ENCODE measurements around the gene MTCH1. TPM values are rescaled to one million over a fixed set of nuclear protein-coding genes. Genes with fewer than 3 reads are reported as not detected.

Gene MTCH1
- total and polyA plus RNA-seq, 3 donors from 2014 or later = 157 to 316 (median 227) TPM

- Histone ChIP-seq H3K9me3 (no peaks in the 10 kb centered on the region), H3K36me3 (ENCODE audit: low read depth, missing control alignments) (no peaks in the 10 kb centered on the region), H3K27me3 (no peaks in the 10 kb centered on the region), H3K4me1 (peaks cover 10% of the 10 kb centered on the region), H3K27ac (no peak overlapping the region), H3K4me3 (no peak overlapping the region)
- DNase-seq = no peak
- no peak for TF ChIP-seq CTCF (IDR thresholded peaks at IDR 0.05)
- TF ChIP-seq POLR2A (IDR thresholded peaks at IDR 0.05) = no peak
- 67 to 73% methylated on average over 11 of the region's 11 CpGs for WGBS, 2 donors
- intact Hi-C loops (cut with DNase I; ENCODE audit: low total_unique reads) = no loop called here
Observed at GRCh38 chr6:37004044-37004980, 18.3 kb upstream of the MTCH1 start.

- DNase-seq = no peak
- Histone ChIP-seq H3K27ac (peak overlapping the region; percentile 88 to 95), H3K4me3 (no peak overlapping the region), H3K27me3 (no peaks in the 10 kb centered on the region), H3K4me1 (peaks cover 36% of the 10 kb centered on the region), H3K9me3 (no peaks in the 10 kb centered on the region), H3K36me3 (ENCODE audit: low read depth, missing control alignments) (no peaks in the 10 kb centered on the region)
- TF ChIP-seq CTCF (IDR thresholded peaks at IDR 0.05) (no peak), POLR2A (IDR thresholded peaks at IDR 0.05) (no peak)
- 89 to 98% methylated on average over 4 of the region's 4 CpGs for WGBS, 2 donors
- intact Hi-C loops (cut with DNase I; ENCODE audit: low total_unique reads) = no loop called here
Observed at GRCh38 chr6:36999751-37000125, 13.7 kb upstream of the MTCH1 start.

- TF ChIP-seq POLR2A (IDR thresholded peaks at IDR 0.05) = no peak
- no peak for TF ChIP-seq CTCF (IDR thresholded peaks at IDR 0.05)
- WGBS, 2 donors = 81 to 84% methylated on average over 12 to 15 of the region's 15 CpGs
- Histone ChIP-seq H3K9me3 (no peaks in the 10 kb centered on the region), H3K36me3 (ENCODE audit: low read depth, missing control alignments) (no peaks in the 10 kb centered on the region), H3K4me1 (peaks cover 36% of the 10 kb centered on the region), H3K4me3 (no peak overlapping the region), H3K27ac (peak overlapping the region; percentile 88 to 95), H3K27me3 (no peaks in the 10 kb centered on the region)
- intact Hi-C loops (cut with DNase I; ENCODE audit: low total_unique reads) = no loop called here
- DNase-seq = no peak
Observed at GRCh38 chr6:36999061-36999750, 13.2 kb upstream of the MTCH1 start.

- no peak overlapping the region for H3K4me3 ChIP-seq
- 47 to 72% methylated on average over 8 of the region's 8 CpGs for WGBS, 2 donors
- H3K36me3 ChIP-seq (ENCODE audit: low read depth, missing control alignments) = no peaks in the 10 kb centered on the region
- no peak for TF ChIP-seq CTCF (IDR thresholded peaks at IDR 0.05)
- peak; percentile 33 for TF ChIP-seq POLR2A (IDR thresholded peaks at IDR 0.05)
- peak; percentile 91 for DNase-seq
- no peaks in the 10 kb centered on the region for H3K27me3 ChIP-seq
- intact Hi-C loops (cut with DNase I; ENCODE audit: low total_unique reads) = no loop called here
- peak overlapping the region; percentile 88 to 95 for H3K27ac ChIP-seq
- peaks cover 36% of the 10 kb centered on the region for H3K4me1 ChIP-seq
- H3K9me3 ChIP-seq = no peaks in the 10 kb centered on the region
Observed at GRCh38 chr6:36998723-36999038, 12.7 kb upstream of the MTCH1 start.
